PFSK-1 (cell line): ENCODE measurements around the gene LSAMP.

Experiments
- FOXP2 ChIP-seq: optimal IDR thresholded peaks from 2 replicates; pipeline ENCODE3; 2011; ENCODE audit warnings: borderline replicate concordance, control low read depth, inconsistent platforms; ENCODE audit not compliant: insufficient read depth; ENCODE audit errors: extremely low read length, extremely low read depth
- TAF1 ChIP-seq: IDR thresholded peaks from 2 replicates; pipeline ENCODE4 v1.6.1; 2012; ENCODE audit warnings: low read length, control low read depth, borderline replicate concordance; ENCODE audit not compliant: insufficient read depth

- no peak for TF ChIP-seq TAF1
- TF ChIP-seq FOXP2, result no peak
These were observed 233.4 kb downstream of the LSAMP start for GRCh38 chr3:116211901-116212300.
